A673 (cell line): Measurements from ENCODE around the gene CDKN2B. TPM values are rescaled to one million over a fixed set of nuclear protein-coding genes. Genes with fewer than 3 reads are reported as not detected.

Experiments used
- BruUV-seq: library from RNA; stranded (reverse); fragments of 400-500 nt; replicated peaks from 2 replicates; lab custom pipeline; 2021; lab: Mats Ljungman, UMichigan
- CTCF ChIA-PET: fragments of 300-600 bp; sonication (Branson Sonifier 250); formaldehyde crosslinking; loops from one replicate; lab custom pipeline; 2022; ENCODE audit warnings: antibody characterized with exemption; lab: Charles Lee
- POLR2A ChIA-PET: fragments of 300-600 bp; sonication (Branson Sonifier 250); formaldehyde crosslinking; loops from one replicate; lab custom pipeline; 2022; ENCODE audit warnings: antibody characterized with exemption; ENCODE audit not compliant: low non-redundant PET; lab: Charles Lee
- DNase-seq: peaks from one replicate; pipeline ENCODE4 v3.0.0-alpha.2; 2015; ENCODE audit warnings: low spot score
- H3K27ac ChIP-seq: fragments of 200-600 bp; sonication (generic); 2 replicates; pipeline ENCODE4 v1.5.1; 2016; ENCODE audit warnings: mixed run types, low read depth, mild to moderate bottlenecking, mixed read lengths, antibody characterized with exemption, low read length; ENCODE audit not compliant: poor library complexity, severe bottlenecking
- H3K27me3 ChIP-seq: fragments of 200-600 bp; sonication (generic); replicated peaks from 2 replicates; pipeline ENCODE4 v1.6.1; 2017; ENCODE audit warnings: mixed run types, low read depth, mild to moderate bottlenecking, mixed read lengths, antibody characterized with exemption, low read length; ENCODE audit not compliant: insufficient read depth, poor library complexity
- H3K36me3 ChIP-seq: fragments of 200-600 bp; sonication (generic); 2 replicates; pipeline ENCODE4 v1.6.1; 2016; ENCODE audit warnings: mixed run types, mild to moderate bottlenecking, mixed read lengths, antibody characterized with exemption, low read length; ENCODE audit not compliant: insufficient read depth, poor library complexity, severe bottlenecking
- H3K4me1 ChIP-seq: fragments of 200-600 bp; sonication (generic); 2 replicates; pipeline ENCODE4 v1.6.1; 2017; ENCODE audit warnings: mixed run types, mild to moderate bottlenecking, mixed read lengths, antibody characterized with exemption, low read length; ENCODE audit not compliant: insufficient read depth, poor library complexity, severe bottlenecking
- H3K4me3 ChIP-seq: fragments of 200-600 bp; sonication (generic); 2 replicates; pipeline ENCODE4 v1.5.1; 2016; ENCODE audit warnings: low read depth, mixed run types, mild to moderate bottlenecking, mixed read lengths, low read length; ENCODE audit not compliant: poor library complexity, severe bottlenecking
- H3K9me3 ChIP-seq: fragments of 200-600 bp; sonication (generic); 2 replicates; pipeline ENCODE4 v1.6.1; 2016; ENCODE audit warnings: mixed run types, low read depth, mild to moderate bottlenecking, mixed read lengths, antibody characterized with exemption, low read length; ENCODE audit not compliant: poor library complexity, severe bottlenecking
- EZH2 ChIP-seq: fragments of 200-600 bp; sonication (generic); IDR thresholded peaks from 2 replicates; pipeline ENCODE4 v1.6.1; 2017; ENCODE audit warnings: borderline replicate concordance, low read depth, mild to moderate bottlenecking, mixed read lengths, antibody characterized with exemption, low read length; ENCODE audit not compliant: poor library complexity, severe bottlenecking
- intact Hi-C: fragments of 100-400 bp; cut with micrococcal nuclease; formaldehyde crosslinking; loops from one replicate; pipeline ENCODE4 v1.10.0; 2022; ENCODE audit not compliant: unreplicated experiment
- total RNA-seq: library from RNA; stranded (reverse); gene quantifications from 2 replicates; pipeline ENCODE4 v1.2.3, GENCODE V29; 2021
- TF ChIP-seq, protein P1 (sequence below): fragments of 300-800, 200-600 bp; sonication (generic); conservative IDR thresholded peaks from 2 replicates; pipeline ENCODE4 v1.5.1; 2017; ENCODE audit warnings: low read depth, mild to moderate bottlenecking, antibody characterized with exemption, low read length, moderate library complexity, mixed read lengths

CDKN2B gene
- total RNA-seq, 1 experiment from 2014 or later: not detected

DNA sequence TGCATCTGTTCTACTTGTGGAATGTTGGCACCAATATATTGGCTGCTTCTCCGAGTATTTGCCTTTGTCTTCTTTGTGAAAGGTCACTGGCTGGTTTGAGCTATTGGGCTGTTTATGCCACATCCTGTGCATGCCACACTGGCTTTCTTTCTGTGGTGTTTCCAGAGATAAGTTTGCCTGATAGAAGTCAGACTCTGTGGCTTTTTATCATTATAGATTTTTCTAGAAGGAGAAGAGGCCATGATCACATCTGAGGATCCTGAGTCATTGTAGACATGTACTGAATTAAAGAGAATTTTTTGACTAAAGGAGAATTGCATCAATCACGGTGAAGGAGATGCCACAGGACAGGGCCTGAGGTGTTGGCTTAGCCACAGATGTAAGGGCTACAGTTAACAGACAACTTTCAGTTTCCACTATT, 26.5 kb upstream of the CDKN2B start:
- H3K27me3 ChIP-seq: no peaks in the 10 kb centered on the region
- DNase-seq: no peak
- no peak for TF ChIP-seq EZH2
- TF ChIP-seq, protein P1, sequence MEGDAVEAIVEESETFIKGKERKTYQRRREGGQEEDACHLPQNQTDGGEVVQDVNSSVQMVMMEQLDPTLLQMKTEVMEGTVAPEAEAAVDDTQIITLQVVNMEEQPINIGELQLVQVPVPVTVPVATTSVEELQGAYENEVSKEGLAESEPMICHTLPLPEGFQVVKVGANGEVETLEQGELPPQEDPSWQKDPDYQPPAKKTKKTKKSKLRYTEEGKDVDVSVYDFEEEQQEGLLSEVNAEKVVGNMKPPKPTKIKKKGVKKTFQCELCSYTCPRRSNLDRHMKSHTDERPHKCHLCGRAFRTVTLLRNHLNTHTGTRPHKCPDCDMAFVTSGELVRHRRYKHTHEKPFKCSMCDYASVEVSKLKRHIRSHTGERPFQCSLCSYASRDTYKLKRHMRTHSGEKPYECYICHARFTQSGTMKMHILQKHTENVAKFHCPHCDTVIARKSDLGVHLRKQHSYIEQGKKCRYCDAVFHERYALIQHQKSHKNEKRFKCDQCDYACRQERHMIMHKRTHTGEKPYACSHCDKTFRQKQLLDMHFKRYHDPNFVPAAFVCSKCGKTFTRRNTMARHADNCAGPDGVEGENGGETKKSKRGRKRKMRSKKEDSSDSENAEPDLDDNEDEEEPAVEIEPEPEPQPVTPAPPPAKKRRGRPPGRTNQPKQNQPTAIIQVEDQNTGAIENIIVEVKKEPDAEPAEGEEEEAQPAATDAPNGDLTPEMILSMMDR: no peak
- CTCF ChIA-PET: no interaction called here
- POLR2A ChIA-PET: no interaction called here
- H3K9me3 ChIP-seq: no peaks in the 10 kb centered on the region
- no peaks in the 10 kb centered on the region for H3K4me1 ChIP-seq
- intact Hi-C loops: no loop called here
- H3K27ac ChIP-seq: no peak overlapping the region
- BruUV-seq: no TSS peak
- H3K4me3 ChIP-seq: no peak overlapping the region
- H3K36me3 ChIP-seq: no peaks in the 10 kb centered on the region

DNA sequence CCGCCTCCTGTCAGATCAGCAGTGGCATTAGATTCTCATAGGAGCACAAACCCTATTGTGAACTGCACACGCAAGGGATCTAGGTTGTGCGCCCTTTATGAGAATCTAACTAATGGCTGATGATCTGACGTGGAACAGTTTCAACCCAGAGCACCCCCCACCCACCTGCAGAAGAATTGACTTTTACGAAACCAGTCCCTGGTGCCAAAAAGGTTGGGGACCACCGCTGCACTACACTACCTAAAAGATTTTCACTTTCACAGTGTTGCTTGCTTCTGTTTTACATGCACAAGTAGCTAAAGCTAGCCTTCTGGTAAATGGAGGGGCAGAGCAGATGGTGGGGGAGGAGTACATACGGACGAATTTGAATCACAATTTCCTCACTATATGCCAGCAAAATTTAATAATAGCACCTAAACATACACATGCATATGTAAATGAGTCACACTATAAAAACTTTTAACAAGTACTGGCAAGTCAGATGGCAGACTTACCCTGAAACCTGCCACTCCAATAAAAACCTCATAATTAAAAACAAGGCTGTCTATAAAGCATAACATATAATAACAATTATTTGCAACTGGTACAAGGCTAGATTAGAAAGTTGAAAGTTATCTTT, 24.0 kb upstream of the CDKN2B start:
- H3K9me3 ChIP-seq: no peaks in the 10 kb centered on the region
- no TSS peak for BruUV-seq

DNA sequence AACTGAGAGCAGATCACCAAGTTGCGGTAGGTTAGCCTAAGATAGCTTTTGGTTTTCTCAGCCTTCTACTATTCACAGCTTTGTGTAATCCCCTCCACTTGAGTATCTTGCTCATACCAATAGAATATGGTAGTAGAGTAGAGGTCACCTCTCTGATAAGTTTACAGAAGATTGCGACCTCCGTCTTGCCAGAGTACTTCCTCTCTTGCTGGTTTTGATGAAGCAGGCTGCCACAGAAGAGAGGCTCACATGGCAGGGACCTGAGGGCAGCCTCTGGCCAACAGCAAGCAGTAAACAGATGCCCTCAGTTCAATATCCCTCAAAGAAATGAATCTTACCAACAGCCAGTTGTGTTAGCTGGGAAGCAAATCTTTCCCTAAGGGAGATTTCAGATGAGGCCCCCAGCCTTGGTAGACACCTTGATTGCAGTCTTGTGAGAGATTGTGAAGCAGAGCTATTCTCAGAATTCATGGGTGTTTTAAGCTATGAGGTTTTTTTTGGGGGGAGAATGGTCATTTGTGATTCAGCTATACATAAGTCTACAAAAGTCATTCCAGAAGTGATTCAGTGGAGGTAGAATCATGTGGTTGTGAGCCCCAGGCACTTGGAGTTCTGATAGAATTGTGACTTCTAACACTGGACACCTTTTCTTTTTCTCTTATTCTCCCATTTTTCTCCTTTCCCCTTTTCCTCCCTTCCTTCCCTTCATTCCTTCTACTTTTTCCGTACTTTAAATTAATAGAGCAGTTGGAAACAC, 22.7 kb upstream of the CDKN2B start:
- no TSS peak for BruUV-seq
- DNase-seq: no peak
- CTCF ChIA-PET: no interaction called here
- no peak overlapping the region for H3K4me3 ChIP-seq
- H3K36me3 ChIP-seq: no peaks in the 10 kb centered on the region
- no peaks in the 10 kb centered on the region for H3K9me3 ChIP-seq
- TF ChIP-seq, protein P1: no peak
- no peak for TF ChIP-seq EZH2
- no peaks in the 10 kb centered on the region for H3K4me1 ChIP-seq
- intact Hi-C loops: no loop called here
- H3K27me3 ChIP-seq: no peaks in the 10 kb centered on the region
- no peak overlapping the region for H3K27ac ChIP-seq
- POLR2A ChIA-PET: no interaction called here

More for the DNA sequence above, 24.0 kb upstream of the CDKN2B start:
- Histone ChIP-seq H3K4me3 (no peak overlapping the region), H3K36me3 (no peaks in the 10 kb centered on the region), H3K27me3 (no peaks in the 10 kb centered on the region), H3K27ac (no peak overlapping the region), H3K4me1 (no peaks in the 10 kb centered on the region)
- intact Hi-C loops: no loop called here
- TF ChIP-seq, protein P1: no peak
- TF ChIP-seq EZH2: no peak
- ChIA-PET POLR2A (no interaction called here), CTCF (no interaction called here)
- DNase-seq: no peak
